ENCODE data around the gene ZNF789. TPM values are rescaled to one million over a fixed set of nuclear protein-coding genes. Genes with fewer than 3 reads are reported as not detected.

The ZNF789 gene
- total RNA-seq, 4 donors from 2014 or later = 4.4 to 16.3 (median 5.3) TPM

GRCh38 chr7:99460651-99461050, 12.0 kb upstream of the ZNF789 start:
- Histone ChIP-seq H3K9me3 (no peaks in the 10 kb centered on the region), H3K27ac (no peak overlapping the region), H3K4me3 (no peak overlapping the region), H3K27me3 (no peaks in the 10 kb centered on the region), H3K36me3 (peaks cover 47% of the 10 kb centered on the region), H3K4me1 (peaks cover 41% of the 10 kb centered on the region)
- WGBS = 60% methylated on average over 11 of the region's 11 CpGs
- TF ChIP-seq EP300 (IDR thresholded peaks at IDR 0.05) = no peak
- TF ChIP-seq POLR2A (IDR thresholded peaks at IDR 0.05) = no peak
- TF ChIP-seq POLR2AphosphoS5 (IDR thresholded peaks at IDR 0.05) = no peak
- TF ChIP-seq, protein P1, sequence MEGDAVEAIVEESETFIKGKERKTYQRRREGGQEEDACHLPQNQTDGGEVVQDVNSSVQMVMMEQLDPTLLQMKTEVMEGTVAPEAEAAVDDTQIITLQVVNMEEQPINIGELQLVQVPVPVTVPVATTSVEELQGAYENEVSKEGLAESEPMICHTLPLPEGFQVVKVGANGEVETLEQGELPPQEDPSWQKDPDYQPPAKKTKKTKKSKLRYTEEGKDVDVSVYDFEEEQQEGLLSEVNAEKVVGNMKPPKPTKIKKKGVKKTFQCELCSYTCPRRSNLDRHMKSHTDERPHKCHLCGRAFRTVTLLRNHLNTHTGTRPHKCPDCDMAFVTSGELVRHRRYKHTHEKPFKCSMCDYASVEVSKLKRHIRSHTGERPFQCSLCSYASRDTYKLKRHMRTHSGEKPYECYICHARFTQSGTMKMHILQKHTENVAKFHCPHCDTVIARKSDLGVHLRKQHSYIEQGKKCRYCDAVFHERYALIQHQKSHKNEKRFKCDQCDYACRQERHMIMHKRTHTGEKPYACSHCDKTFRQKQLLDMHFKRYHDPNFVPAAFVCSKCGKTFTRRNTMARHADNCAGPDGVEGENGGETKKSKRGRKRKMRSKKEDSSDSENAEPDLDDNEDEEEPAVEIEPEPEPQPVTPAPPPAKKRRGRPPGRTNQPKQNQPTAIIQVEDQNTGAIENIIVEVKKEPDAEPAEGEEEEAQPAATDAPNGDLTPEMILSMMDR (IDR thresholded peaks at IDR 0.05) = no peak
- DNase-seq (ENCODE audit: low spot score in 2 of 2) = no peak

GRCh38 chr7:99461221-99461620, 11.5 kb upstream of the ZNF789 start:
- Histone ChIP-seq H3K27me3 (no peaks in the 10 kb centered on the region), H3K36me3 (peaks cover 41% of the 10 kb centered on the region), H3K4me1 (peaks cover 43% of the 10 kb centered on the region), H3K27ac (no peak overlapping the region), H3K9me3 (no peaks in the 10 kb centered on the region), H3K4me3 (no peak overlapping the region)
- WGBS = 89% methylated on average over 2 of the region's 2 CpGs
- no peak for DNase-seq (ENCODE audit: low spot score in 2 of 2)
- TF ChIP-seq EP300 (IDR thresholded peaks at IDR 0.05) (no peak), POLR2A (IDR thresholded peaks at IDR 0.05) (no peak), POLR2AphosphoS5 (IDR thresholded peaks at IDR 0.05) (no peak)
- TF ChIP-seq, protein P1 (IDR thresholded peaks at IDR 0.05) = no peak

DNA sequence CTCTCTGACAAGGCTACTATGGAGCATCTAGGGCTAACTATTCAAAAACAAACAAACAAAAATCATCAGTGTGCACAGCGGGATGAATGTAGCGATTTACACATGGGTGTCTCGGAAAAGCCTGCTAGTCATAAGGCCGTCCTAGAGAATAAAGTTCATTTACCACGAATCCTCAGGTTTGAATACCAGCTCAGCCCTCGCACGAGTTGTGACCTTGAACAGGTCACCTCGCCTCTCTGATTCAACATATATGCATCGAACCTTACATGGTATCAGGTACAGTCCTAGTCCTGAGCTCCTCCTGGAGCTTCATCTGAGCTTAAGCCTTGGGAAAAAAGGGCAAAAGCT, 7.3 kb upstream of the ZNF789 start:
- peak overlapping the region; percentile 75 for H3K4me3 ChIP-seq
- no peak for DNase-seq (ENCODE audit: low spot score in 2 of 2)
- H3K36me3 ChIP-seq = peaks cover 8% of the 10 kb centered on the region
- peak overlapping the region; percentile 91 for H3K27ac ChIP-seq
- H3K4me1 ChIP-seq = peaks cover 39% of the 10 kb centered on the region
- no peaks in the 10 kb centered on the region for H3K27me3 ChIP-seq
- no peaks in the 10 kb centered on the region for H3K9me3 ChIP-seq
- WGBS = 5% methylated on average over 9 of the region's 9 CpGs
- TF ChIP-seq, protein P1 (IDR thresholded peaks at IDR 0.05) = no peak
- TF ChIP-seq EP300 (IDR thresholded peaks at IDR 0.05) (no peak), POLR2A (IDR thresholded peaks at IDR 0.05) (no peak), POLR2AphosphoS5 (IDR thresholded peaks at IDR 0.05) (no peak)

GRCh38 chr7:99468336-99468918, 4.3 kb upstream of the ZNF789 start:
- peaks cover 36% of the 10 kb centered on the region for H3K4me1 ChIP-seq
- no peak for DNase-seq (ENCODE audit: low spot score in 2 of 2)
- H3K4me3 ChIP-seq = no peak overlapping the region
- TF ChIP-seq EP300 (IDR thresholded peaks at IDR 0.05) = no peak
- TF ChIP-seq, protein P1 (IDR thresholded peaks at IDR 0.05) = no peak
- no peak for TF ChIP-seq POLR2A (IDR thresholded peaks at IDR 0.05)
- TF ChIP-seq POLR2AphosphoS5 (IDR thresholded peaks at IDR 0.05) = no peak
- no peaks in the 10 kb centered on the region for H3K9me3 ChIP-seq
- 91% methylated on average over 26 of the region's 29 CpGs for WGBS
- no peak overlapping the region for H3K27ac ChIP-seq
- no peaks in the 10 kb centered on the region for H3K36me3 ChIP-seq
- no peaks in the 10 kb centered on the region for H3K27me3 ChIP-seq

- Histone ChIP-seq H3K27me3 (no peaks in the 10 kb centered on the region), H3K36me3 (no peaks in the 10 kb centered on the region), H3K27ac (no peak overlapping the region), H3K4me3 (peak overlapping the region; percentile 14), H3K4me1 (peaks cover 34% of the 10 kb centered on the region), H3K9me3 (no peaks in the 10 kb centered on the region)
- WGBS = 44% methylated on average over 23 of the region's 23 CpGs
- no peak for TF ChIP-seq POLR2A (IDR thresholded peaks at IDR 0.05)
- no peak for TF ChIP-seq EP300 (IDR thresholded peaks at IDR 0.05)
- TF ChIP-seq, protein P1 (IDR thresholded peaks at IDR 0.05) = no peak
- no peak for TF ChIP-seq POLR2AphosphoS5 (IDR thresholded peaks at IDR 0.05)
- no peak for DNase-seq (ENCODE audit: low spot score in 2 of 2)
These were observed 3.2 kb upstream of the ZNF789 start for GRCh38 chr7:99469381-99470065.

Data from suprapubic skin (tissue), 4 donors.